SJSA1 (cell line): Measurements from ENCODE around the gene CDC42BPB. TPM values are rescaled to one million over a fixed set of nuclear protein-coding genes. Genes with fewer than 3 reads are reported as not detected.

Experiments used
- DNase-seq, 2 experiments: peaks; one replicate each; pipeline ENCODE4 v3.0.0-alpha.2; 2015 to 2020; ENCODE audit warnings: low spot score in 2 of 2, low read depth in 1 of 2
- H3K27ac ChIP-seq: fragments of 250-450 bp; sonication (Bioruptor Pico); 2 replicates; pipeline ENCODE4 v1.5.1; 2020; ENCODE audit warnings: mild to moderate bottlenecking, moderate library complexity
- H3K27me3 ChIP-seq: fragments of 250-450 bp; sonication (Bioruptor Pico); replicated peaks from 2 replicates; pipeline ENCODE4 v1.5.1; 2020; ENCODE audit warnings: mild to moderate bottlenecking, moderate library complexity
- H3K36me3 ChIP-seq: fragments of 250-450 bp; sonication (Bioruptor Pico); 2 replicates; pipeline ENCODE4 v1.5.1; 2020; ENCODE audit warnings: mild to moderate bottlenecking
- H3K4me1 ChIP-seq: fragments of 250-450 bp; sonication (Bioruptor Pico); replicated peaks from 2 replicates; pipeline ENCODE4 v1.6.1; 2021; ENCODE audit warnings: mild to moderate bottlenecking
- H3K4me3 ChIP-seq: fragments of 250-450 bp; sonication (Bioruptor Pico); 2 replicates; pipeline ENCODE4 v1.5.1; 2020; ENCODE audit warnings: mild to moderate bottlenecking
- H3K9me3 ChIP-seq: fragments of 250-450 bp; sonication (Bioruptor Pico); replicated peaks from 2 replicates; pipeline ENCODE4 v1.5.1; 2020; ENCODE audit warnings: mild to moderate bottlenecking
- total RNA-seq: library from RNA; depleted of rRNA; stranded (reverse); fragments of >200 nt; shearing (Covaris generic); gene quantifications from 2 replicates; pipeline ENCODE4 v1.2.3, GENCODE V29; 2014

CDC42BPB gene
- total RNA-seq, 1 experiment from 2014 or later: 56.5 TPM

GRCh38 chr14:102985665-102986064 lies 71.7 kb downstream of the CDC42BPB start:
- Histone ChIP-seq H3K27me3 (no peaks in the 10 kb centered on the region), H3K4me3 (no peak overlapping the region), H3K9me3 (peaks cover 13% of the 10 kb centered on the region; the same call in 1 of the 2 replicates), H3K36me3 (peaks cover 79% of the 10 kb centered on the region), H3K4me1 (peaks cover 14% of the 10 kb centered on the region), H3K27ac (no peak overlapping the region)
- no peak for DNase-seq

GRCh38 chr14:102984336-102985102 lies 72.8 kb downstream of the CDC42BPB start:
- Histone ChIP-seq H3K27me3 (no peaks in the 10 kb centered on the region), H3K36me3 (peaks cover 80% of the 10 kb centered on the region), H3K27ac (no peak overlapping the region), H3K4me3 (no peak overlapping the region), H3K9me3 (peaks cover 13% of the 10 kb centered on the region; the same call in 1 of the 2 replicates), H3K4me1 (peaks cover 14% of the 10 kb centered on the region)
- DNase-seq: no peak

- no peak for DNase-seq
- peaks cover 78% of the 10 kb centered on the region for H3K36me3 ChIP-seq
- peaks cover 14% of the 10 kb centered on the region for H3K4me1 ChIP-seq
- H3K27me3 ChIP-seq: no peaks in the 10 kb centered on the region
- no peak overlapping the region for H3K4me3 ChIP-seq
- no peak overlapping the region for H3K27ac ChIP-seq
- H3K9me3 ChIP-seq: peaks cover 10% of the 10 kb centered on the region; the same call in 1 of the 2 replicates
These were observed 73.9 kb downstream of the CDC42BPB start for GRCh38 chr14:102983496-102983895.

GRCh38 chr14:102982852-102983470 lies 74.4 kb downstream of the CDC42BPB start:
- H3K4me1 ChIP-seq: peaks cover 14% of the 10 kb centered on the region
- no peak overlapping the region for H3K4me3 ChIP-seq
- peaks cover 4% of the 10 kb centered on the region; the same call in 1 of the 2 replicates for H3K9me3 ChIP-seq
- no peaks in the 10 kb centered on the region for H3K27me3 ChIP-seq
- H3K27ac ChIP-seq: no peak overlapping the region
- no peak for DNase-seq
- peaks cover 80% of the 10 kb centered on the region for H3K36me3 ChIP-seq

- no peaks in the 10 kb centered on the region for H3K27me3 ChIP-seq
- no peaks in the 10 kb centered on the region for H3K9me3 ChIP-seq
- H3K4me1 ChIP-seq: no peaks in the 10 kb centered on the region
- no peak overlapping the region for H3K4me3 ChIP-seq
- peaks cover 86% of the 10 kb centered on the region for H3K36me3 ChIP-seq
- H3K27ac ChIP-seq: no peak overlapping the region
- DNase-seq: no peak
These were observed 76.9 kb downstream of the CDC42BPB start for GRCh38 chr14:102980409-102980810.

- Histone ChIP-seq H3K36me3 (peaks cover 86% of the 10 kb centered on the region), H3K4me3 (no peak overlapping the region), H3K27ac (no peak overlapping the region)
These were observed 77.9 kb downstream of the CDC42BPB start for GRCh38 chr14:102979406-102979805.

GRCh38 chr14:102977475-102977874 lies 79.9 kb downstream of the CDC42BPB start:
- Histone ChIP-seq H3K4me1 (no peaks in the 10 kb centered on the region), H3K36me3 (peaks cover 84% of the 10 kb centered on the region), H3K27me3 (no peaks in the 10 kb centered on the region), H3K27ac (no peak overlapping the region), H3K9me3 (no peaks in the 10 kb centered on the region), H3K4me3 (no peak overlapping the region)
- no peak for DNase-seq

More at GRCh38 chr14:102979406-102979805, 77.9 kb downstream of the CDC42BPB start:
- H3K27me3 ChIP-seq: no peaks in the 10 kb centered on the region
- no peak for DNase-seq
- H3K9me3 ChIP-seq: no peaks in the 10 kb centered on the region
- H3K4me1 ChIP-seq: no peaks in the 10 kb centered on the region

GRCh38 chr14:102975662-102976061 lies 81.7 kb downstream of the CDC42BPB start:
- Histone ChIP-seq H3K27me3 (no peaks in the 10 kb centered on the region), H3K4me1 (no peaks in the 10 kb centered on the region), H3K27ac (no peak overlapping the region), H3K9me3 (no peaks in the 10 kb centered on the region), H3K4me3 (no peak overlapping the region), H3K36me3 (peaks cover 85% of the 10 kb centered on the region)
- no peak for DNase-seq

- Histone ChIP-seq H3K27ac (no peak overlapping the region), H3K27me3 (no peaks in the 10 kb centered on the region), H3K9me3 (no peaks in the 10 kb centered on the region), H3K4me3 (no peak overlapping the region), H3K36me3 (peaks cover 86% of the 10 kb centered on the region), H3K4me1 (no peaks in the 10 kb centered on the region)
- no peak for DNase-seq
These were observed 83.6 kb downstream of the CDC42BPB start for GRCh38 chr14:102973706-102974285.

- DNase-seq: no peak
- Histone ChIP-seq H3K4me1 (no peaks in the 10 kb centered on the region), H3K9me3 (no peaks in the 10 kb centered on the region), H3K27ac (no peak overlapping the region), H3K4me3 (no peak overlapping the region), H3K27me3 (no peaks in the 10 kb centered on the region), H3K36me3 (peaks cover 86% of the 10 kb centered on the region)
These were observed 85.3 kb downstream of the CDC42BPB start for GRCh38 chr14:102971836-102972606.

- Histone ChIP-seq H3K27me3 (no peaks in the 10 kb centered on the region), H3K4me1 (no peaks in the 10 kb centered on the region), H3K4me3 (no peak overlapping the region), H3K36me3 (peaks cover 86% of the 10 kb centered on the region), H3K9me3 (no peaks in the 10 kb centered on the region), H3K27ac (no peak overlapping the region)
- DNase-seq: no peak
These were observed 86.0 kb downstream of the CDC42BPB start for GRCh38 chr14:102971314-102971713.

- DNase-seq: no peak
- H3K36me3 ChIP-seq: peaks cover 86% of the 10 kb centered on the region
- no peaks in the 10 kb centered on the region for H3K4me1 ChIP-seq
These were observed 86.9 kb downstream of the CDC42BPB start for GRCh38 chr14:102970496-102970895.

GRCh38 chr14:102969901-102970300 lies 87.4 kb downstream of the CDC42BPB start:
- H3K4me3 ChIP-seq: no peak overlapping the region
- no peaks in the 10 kb centered on the region for H3K4me1 ChIP-seq
- no peaks in the 10 kb centered on the region for H3K9me3 ChIP-seq
- no peaks in the 10 kb centered on the region for H3K27me3 ChIP-seq
- DNase-seq: no peak
- no peak overlapping the region for H3K27ac ChIP-seq
- H3K36me3 ChIP-seq: peaks cover 87% of the 10 kb centered on the region

More at GRCh38 chr14:102970496-102970895, 86.9 kb downstream of the CDC42BPB start:
- H3K9me3 ChIP-seq: no peaks in the 10 kb centered on the region
- H3K27me3 ChIP-seq: no peaks in the 10 kb centered on the region
- H3K27ac ChIP-seq: no peak overlapping the region
- H3K4me3 ChIP-seq: no peak overlapping the region
